Spleen (tissue), 11 donors: ENCODE data around the gene GRIN2C. TPM values are rescaled to one million over a fixed set of nuclear protein-coding genes. Genes with fewer than 3 reads are reported as not detected.
"Not testable (repeated sequence)": the region's sequence is repeated elsewhere in the genome, so short reads cannot be mapped to it uniquely, and the experiment has no call there.

Experiments
- DNase-seq: peaks from one replicate; pipeline ENCODE4 v3.0.0-alpha.2; 2020
- H3K27ac ChIP-seq, 8 donors: fragments of 200-600 bp; sonication (generic) in 7 of 8; 1 replicate in 4 of 8; 2 replicates in 4 of 8; pipeline versions ENCODE4 v1.5.0 to v1.8.0; 2016 to 2021; ENCODE audit warnings: inconsistent platforms in 4 of 8, mild to moderate bottlenecking in 4 of 8, moderate library complexity in 1 of 8
- H3K27me3 ChIP-seq, 7 donors: fragments of 200-600 bp; sonication (generic) in 6 of 7; replicated peaks in 1 of 7; 1 replicate in 4 of 7; 2 replicates in 3 of 7; pipeline versions ENCODE4 v1.5.0 to v1.8.0; 2016 to 2021; ENCODE audit warnings: inconsistent platforms in 3 of 7, mild to moderate bottlenecking in 1 of 7
- H3K36me3 ChIP-seq, 6 donors: fragments of 200-600 bp; sonication (generic) in 5 of 6; 1 replicate in 4 of 6; 2 replicates in 2 of 6; pipeline versions ENCODE4 v1.5.0 to v1.8.0; 2016 to 2021; ENCODE audit warnings: inconsistent platforms in 2 of 6
- H3K4me1 ChIP-seq, 6 donors: fragments of 200-600 bp; sonication (generic) in 5 of 6; 1 replicate in 3 of 6; 2 replicates in 3 of 6; pipeline versions ENCODE4 v1.5.0 to v1.8.0; 2016 to 2021; ENCODE audit warnings: inconsistent platforms in 3 of 6
- H3K4me3 ChIP-seq, 8 donors: fragments of 200-600 bp; sonication (generic) in 7 of 8; 1 replicate in 4 of 8; 2 replicates in 4 of 8; pipeline versions ENCODE4 v1.5.0 to v1.8.0; 2016 to 2021; ENCODE audit warnings: inconsistent platforms in 4 of 8, mild to moderate bottlenecking in 4 of 8, moderate library complexity in 2 of 8
- H3K9me3 ChIP-seq, 8 donors: fragments of 200-600 bp; sonication (generic) in 7 of 8; 1 replicate in 4 of 8; 2 replicates in 4 of 8; pipeline versions ENCODE4 v1.5.0 to v1.8.0; 2016 to 2021; ENCODE audit warnings: inconsistent platforms in 4 of 8
- POLR2A ChIP-seq, 3 donors: fragments of 450-650 bp; IDR thresholded peaks; one replicate each; pipeline ENCODE4 v1.5.1; 2017; ENCODE audit warnings: antibody characterized with exemption in 3 of 3, mild to moderate bottlenecking in 1 of 3
- POLR2AphosphoS5 ChIP-seq, 3 donors: sonication (generic); formaldehyde crosslinking; IDR thresholded peaks; one replicate each; pipeline ENCODE4 v1.5.1; 2017; ENCODE audit warnings: antibody characterized with exemption in 3 of 3
- WGBS, 5 donors: extraction: QIAGEN DNeasy Blood & Tissue Kit in 3 of 5; methylation state at CpG; one replicate each; pipeline versions ENCODE4 v1.1.5 to v1.1.7; 2013 to 2018; 5-methylcytosine and 5-hydroxymethylcytosine counted together
- intact Hi-C: fragments of 100-400 bp; cut with DNase I; formaldehyde crosslinking; loops from one replicate; pipeline ENCODE4 v1.15.0; 2023; ENCODE audit warnings: low total_unique reads
- polyA plus RNA-seq, 3 donors: library from polyadenylated mRNA; stranded (reverse); fragments of 200-250 nt; gene quantifications; one replicate each; pipeline ENCODE4 v1.2.1, GENCODE V29; 2013
- total RNA-seq, 7 donors: library from RNA; depleted of rRNA in 3 of 7; stranded (reverse); fragments of >200 nt in 3 of 7; fragmentation: NEBNext Ultra II Directional in 4 of 7; extraction: Animal tissue kit (Norgen Biotek cat#: 25700) in 4 of 7; gene quantifications; one replicate each; pipeline versions ENCODE4 v1.1.0 to v1.2.1, GENCODE V29; 2016 to 2021
- TF ChIP-seq, protein P1 (sequence below), 11 experiments: fragments of 200-600 bp in 7 of 11; fragments of 450-650 bp in 4 of 11; sonication (generic) in 4 of 11; IDR thresholded peaks in 8 of 11; conservative IDR thresholded peaks in 3 of 11; 1 replicate in 7 of 11; 2 replicates in 4 of 11; pipeline versions ENCODE4 v1.4.0 to v1.8.0; 2016 to 2021; ENCODE audit warnings: antibody characterized with exemption in 11 of 11, inconsistent platforms in 4 of 11, mild to moderate bottlenecking in 1 of 11
- donor health status: healthy with polysubstance abuse.
- donor health status: DM: no; HTN: no; CAD: no; lungs with moderate emphysema.
- donor health status: DM: no; HTN: no; CAD: no.
- donor health status: Bipolar disorder and iron deficiency.
- donor health status: healthy.
- donor health status: DM: no; HTN: no; CAD: no.
- donor health status: DM: yes; HTN: yes; CAD: no.

GRIN2C gene
- total and polyA plus RNA-seq, 10 donors: 0.02 to 1.5 (median 0.20) TPM; not detected in 4

DNA sequence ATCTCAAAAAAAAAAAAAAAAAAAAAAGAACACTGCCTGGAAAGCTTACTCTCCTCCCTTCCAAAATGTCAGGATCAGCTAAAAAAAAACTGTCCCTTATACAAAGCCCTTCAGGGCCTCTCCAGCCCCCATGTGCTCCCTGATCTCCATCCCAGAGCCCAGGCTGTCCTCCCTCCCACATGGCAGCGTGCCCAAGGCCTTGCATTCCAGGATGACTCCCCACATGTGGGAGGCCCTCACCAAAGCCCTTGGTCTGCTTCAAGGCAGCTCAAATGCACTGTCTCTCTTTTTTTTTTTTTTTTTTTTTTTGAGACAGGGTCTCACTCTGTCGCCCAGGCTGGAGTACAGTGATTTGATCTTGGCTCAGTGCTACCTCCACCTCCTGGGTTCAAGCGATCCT, 10.8 kb upstream of the GRIN2C start:
- Histone ChIP-seq H3K36me3 (peaks cover 0 to 14% (median 5%) of the 10 kb centered on the region in 6 donors), H3K4me3 (peak overlapping the region in 4 of 8 donors; percentile 53 to 82 (median 65)), H3K4me1 (peaks cover 3 to 82% (median 55%) of the 10 kb centered on the region in 6 donors), H3K27me3 (no peaks in the 10 kb centered on the region), H3K27ac (peak overlapping the region in 5 of 8 donors; percentile 35 to 95 (median 48)), H3K9me3 (no peaks in the 10 kb centered on the region)
- intact Hi-C loops: no loop called here
- DNase-seq: no peak
- WGBS, 5 donors: 63 to 85% (median 78%) methylated on average over 3 of the region's 3 CpGs
- no peak for TF ChIP-seq POLR2A (IDR thresholded peaks at IDR 0.05)
- TF ChIP-seq, protein P1, sequence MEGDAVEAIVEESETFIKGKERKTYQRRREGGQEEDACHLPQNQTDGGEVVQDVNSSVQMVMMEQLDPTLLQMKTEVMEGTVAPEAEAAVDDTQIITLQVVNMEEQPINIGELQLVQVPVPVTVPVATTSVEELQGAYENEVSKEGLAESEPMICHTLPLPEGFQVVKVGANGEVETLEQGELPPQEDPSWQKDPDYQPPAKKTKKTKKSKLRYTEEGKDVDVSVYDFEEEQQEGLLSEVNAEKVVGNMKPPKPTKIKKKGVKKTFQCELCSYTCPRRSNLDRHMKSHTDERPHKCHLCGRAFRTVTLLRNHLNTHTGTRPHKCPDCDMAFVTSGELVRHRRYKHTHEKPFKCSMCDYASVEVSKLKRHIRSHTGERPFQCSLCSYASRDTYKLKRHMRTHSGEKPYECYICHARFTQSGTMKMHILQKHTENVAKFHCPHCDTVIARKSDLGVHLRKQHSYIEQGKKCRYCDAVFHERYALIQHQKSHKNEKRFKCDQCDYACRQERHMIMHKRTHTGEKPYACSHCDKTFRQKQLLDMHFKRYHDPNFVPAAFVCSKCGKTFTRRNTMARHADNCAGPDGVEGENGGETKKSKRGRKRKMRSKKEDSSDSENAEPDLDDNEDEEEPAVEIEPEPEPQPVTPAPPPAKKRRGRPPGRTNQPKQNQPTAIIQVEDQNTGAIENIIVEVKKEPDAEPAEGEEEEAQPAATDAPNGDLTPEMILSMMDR (IDR thresholded peaks at IDR 0.05 in 8 of 11, conservative IDR thresholded peaks at IDR 0.05 in 3 of 11): no peak
- peak in 2 of 3 donors; percentile 36 to 62 for TF ChIP-seq POLR2AphosphoS5 (IDR thresholded peaks at IDR 0.05)

DNA sequence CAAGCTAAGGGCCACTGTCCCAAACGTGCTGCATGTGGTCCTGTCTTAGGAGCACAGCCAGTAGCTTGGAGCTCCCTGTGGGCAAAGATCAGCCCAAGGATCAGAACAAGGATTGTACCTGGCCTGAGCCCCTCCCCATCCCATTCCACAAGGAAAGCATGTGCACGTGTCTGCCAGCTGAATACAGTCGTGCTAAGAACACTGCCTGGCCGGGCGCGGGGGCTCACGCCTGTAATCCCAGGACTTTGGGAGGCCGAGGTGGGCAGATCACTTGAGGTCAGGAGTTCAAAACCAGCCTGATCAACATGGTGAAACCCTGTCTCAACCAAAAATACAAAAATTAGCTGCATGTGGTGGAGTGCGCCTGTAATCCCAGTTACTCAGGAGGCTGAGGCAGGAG, 10.3 kb upstream of the GRIN2C start:
- Histone ChIP-seq H3K36me3 (peaks cover 0 to 18% (median 6%) of the 10 kb centered on the region in 6 donors), H3K27ac (peak overlapping the region in 2 of 8 donors; percentile 19 to 47), H3K4me1 (peaks cover 3 to 86% (median 59%) of the 10 kb centered on the region in 6 donors)
- DNase-seq, H3K4me3 ChIP-seq, H3K9me3 ChIP-seq, intact Hi-C loops, H3K27me3 ChIP-seq: not testable (repeated sequence)
- WGBS, 5 donors: 89 to 95% (median 92%) methylated on average over 9 of the region's 9 CpGs

DNA sequence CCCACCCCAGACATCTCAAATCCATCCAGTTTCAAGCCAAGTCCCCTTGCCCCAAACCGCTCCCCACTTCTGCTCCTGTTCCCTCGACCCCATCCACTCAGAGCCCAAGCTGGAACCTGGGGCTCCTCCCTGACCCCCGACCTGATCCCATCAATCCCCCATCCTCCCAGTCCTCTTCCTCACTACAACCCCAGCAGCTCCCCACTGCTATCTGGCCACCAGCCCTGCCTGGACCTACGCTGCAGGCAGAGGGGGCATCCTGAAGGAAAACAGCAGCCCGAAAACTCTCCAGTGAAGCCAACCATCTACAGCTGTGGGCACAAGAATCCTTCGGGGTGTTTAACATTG, 9.2 kb upstream of the GRIN2C start:
- Histone ChIP-seq H3K4me3 (peak overlapping the region in 3 of 8 donors; percentile 4 to 35 (median 13)), H3K9me3 (no peaks in the 10 kb centered on the region), H3K27ac (peak overlapping the region in 4 of 8 donors; percentile 15 to 47 (median 40)), H3K36me3 (peaks cover 0 to 30% (median 10%) of the 10 kb centered on the region in 6 donors), H3K27me3 (peaks cover 0 to 8% (median 0%) of the 10 kb centered on the region in 7 donors), H3K4me1 (peaks cover 2 to 90% (median 61%) of the 10 kb centered on the region in 6 donors)
- 76 to 81% (median 78%) methylated on average over 6 of the region's 6 CpGs for WGBS, 5 donors
- TF ChIP-seq, protein P1 (IDR thresholded peaks at IDR 0.05 in 8 of 11, conservative IDR thresholded peaks at IDR 0.05 in 3 of 11): no peak
- TF ChIP-seq POLR2A (IDR thresholded peaks at IDR 0.05) (no peak), POLR2AphosphoS5 (IDR thresholded peaks at IDR 0.05) (no peak)
- intact Hi-C loops: loop anchor here (5.0 to 10.0 kb wide), 2 partner anchors 127 to 204 kb away; no protein-coding TSS in a partner anchor
- no peak for DNase-seq

DNA sequence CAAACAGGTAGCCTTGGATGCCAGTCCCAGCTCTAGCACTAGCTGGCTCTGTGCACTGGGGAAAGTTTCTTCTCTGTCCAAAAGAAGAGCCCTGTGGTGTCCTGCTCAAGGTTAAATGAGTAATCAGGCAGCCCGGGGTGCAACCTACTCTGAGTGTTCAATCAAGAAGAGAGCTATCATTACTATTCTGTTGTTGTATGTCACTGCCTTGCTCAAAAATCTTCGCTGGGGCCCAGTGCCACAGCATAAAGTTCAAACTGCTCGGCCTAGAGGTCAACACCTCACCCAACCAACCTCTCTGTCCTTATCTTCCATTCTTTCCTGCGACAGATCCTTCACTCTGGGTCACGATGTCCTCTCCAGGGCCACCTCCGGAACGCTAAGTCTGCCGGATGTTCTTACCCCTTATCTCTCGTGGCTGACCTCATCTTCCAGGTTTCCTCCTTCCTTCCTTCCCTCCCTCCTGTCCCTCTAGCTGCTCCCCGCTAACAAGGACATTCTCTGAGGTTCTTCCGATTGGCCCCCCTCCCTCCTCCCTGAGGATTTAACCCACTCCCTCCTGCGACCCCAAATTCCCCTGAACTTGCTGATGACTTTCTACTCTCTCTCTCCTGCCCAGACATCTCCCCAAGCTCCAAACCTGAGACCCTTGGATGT, 8.7 kb upstream of the GRIN2C start:
- intact Hi-C loops: loop anchor here (5.0 to 10.0 kb wide), 2 partner anchors 126 to 204 kb away; no protein-coding TSS in a partner anchor
- TF ChIP-seq, protein P1 (IDR thresholded peaks at IDR 0.05 in 8 of 11, conservative IDR thresholded peaks at IDR 0.05 in 3 of 11): no peak
- TF ChIP-seq POLR2AphosphoS5 (IDR thresholded peaks at IDR 0.05) (peak in 2 of 3 donors; percentile 42 to 44), POLR2A (IDR thresholded peaks at IDR 0.05) (no peak)

More for the DNA sequence above, 8.7 kb upstream of the GRIN2C start:
- Histone ChIP-seq H3K27me3 (peaks cover 0 to 12% (median 0%) of the 10 kb centered on the region in 7 donors), H3K4me1 (peaks cover 0 to 91% (median 57%) of the 10 kb centered on the region in 6 donors), H3K27ac (peak overlapping the region in 4 of 8 donors; percentile 15 to 47 (median 30)), H3K36me3 (peaks cover 0 to 35% (median 15%) of the 10 kb centered on the region in 6 donors), H3K4me3 (peak overlapping the region in 3 of 8 donors; percentile 4 to 35 (median 13)), H3K9me3 (no peaks in the 10 kb centered on the region)
- 58 to 73% (median 64%) methylated on average over 12 of the region's 12 CpGs for WGBS, 5 donors
- no peak for DNase-seq
